ENCODE data around the gene RHBDF1. TPM values are rescaled to one million over a fixed set of nuclear protein-coding genes. Genes with fewer than 3 reads are reported as not detected.
A peak's percentile ranks its signal among the peaks of the same experiment; 100 is the strongest.
"Not testable (repeated sequence)": the region's sequence is repeated elsewhere in the genome, so short reads cannot be mapped to it uniquely, and the experiment has no call there.

RHBDF1 gene
- total RNA-seq, 3 donors from 2014 or later (not counting 1 experiment from before 2014, with no cell fraction given), result 0.26 to 1.1 (median 0.78) TPM

DNA sequence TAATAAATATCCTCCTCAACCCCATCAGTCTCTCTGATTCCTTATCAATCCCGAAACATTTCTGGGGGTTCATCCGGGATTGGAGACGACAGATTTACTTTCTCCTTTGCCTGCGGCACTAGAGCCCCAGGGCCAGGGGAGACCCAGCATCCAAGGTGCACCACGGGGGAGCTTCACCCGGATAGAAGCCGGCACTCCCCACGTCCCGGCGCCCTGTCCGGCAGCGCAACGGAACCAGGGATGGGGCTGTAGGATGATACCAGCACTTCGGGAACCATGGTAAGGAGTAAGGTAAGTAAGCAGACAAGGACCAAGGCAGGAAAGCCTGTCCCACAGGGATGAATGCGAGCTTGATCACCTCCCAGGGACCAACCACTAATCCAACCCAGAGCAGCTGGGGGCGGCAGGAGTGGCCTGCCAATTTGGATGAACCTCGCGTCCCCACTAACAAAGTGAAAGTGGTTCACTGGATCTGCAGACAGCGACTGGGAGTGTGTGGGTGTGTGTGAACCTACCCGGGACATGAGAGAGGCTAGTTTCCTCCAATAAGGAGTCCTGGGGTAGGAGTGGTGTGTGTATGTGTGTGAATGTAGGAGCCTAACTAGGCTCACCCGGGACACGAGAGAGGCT, 30.9 kb downstream of the RHBDF1 start:
- Mint-ChIP-seq H3K27ac (peak overlapping the region in 1 of 2 donors; percentile 59), H3K27me3 (ENCODE audit: low read depth in 2 of 2) (no peaks in the 10 kb centered on the region), H3K36me3 (peaks cover 8% of the 10 kb centered on the region)

DNA sequence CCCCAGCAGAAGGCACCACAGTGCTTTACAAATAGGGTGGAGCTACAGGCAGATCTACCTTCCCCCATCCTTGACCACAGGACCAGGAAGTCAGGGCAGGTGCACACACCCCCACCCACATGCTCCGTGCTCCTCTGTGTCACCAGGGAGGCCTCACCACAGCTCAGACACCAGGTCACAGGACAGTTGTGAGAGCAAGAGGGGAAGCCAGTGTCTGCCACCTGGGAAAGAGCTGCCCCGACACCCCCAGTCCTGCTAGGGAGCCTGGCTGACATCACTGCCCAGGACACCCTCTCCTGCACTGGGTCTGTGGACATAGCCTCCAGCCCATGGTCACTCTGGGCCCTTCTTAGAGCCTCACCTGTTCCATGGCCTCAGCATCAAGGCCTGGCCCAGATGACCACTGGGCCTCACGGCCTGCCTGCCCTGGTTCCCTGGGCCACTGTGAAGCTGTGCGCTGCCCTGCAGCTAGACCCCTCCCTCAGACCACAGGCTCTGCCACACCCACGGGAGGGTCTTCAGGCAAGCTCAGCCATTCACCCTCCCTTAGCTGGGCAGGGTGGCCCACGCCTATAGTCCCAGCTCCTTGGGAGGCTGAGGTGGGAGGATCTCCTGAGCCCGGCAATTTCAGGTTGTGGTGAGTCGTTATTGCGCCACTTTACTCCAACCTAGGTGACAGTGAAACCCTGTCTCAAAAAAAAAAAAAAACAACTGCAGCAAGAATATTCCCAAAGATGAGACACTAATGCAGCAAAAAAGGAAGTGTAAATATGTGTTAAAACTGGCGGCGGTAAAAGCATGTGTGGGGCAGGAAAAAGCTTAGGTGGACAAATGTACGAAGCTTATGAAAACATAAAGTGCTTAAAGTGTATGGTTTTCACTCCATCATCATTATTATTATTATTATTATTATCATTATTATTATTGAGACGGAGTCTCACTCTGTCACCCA, 33.2 kb downstream of the RHBDF1 start:
- H3K9me3 ChIP-seq (ENCODE audit: control insufficient read depth, insufficient read depth, low read length), result no peaks in the 10 kb centered on the region
- peaks cover 56% of the 10 kb centered on the region for H3K4me1 ChIP-seq (ENCODE audit: control insufficient read depth, insufficient read depth, low read length)
- Mint-ChIP-seq H3K4me1 (peaks cover 21 to 61% of the 10 kb centered on the region in 2 donors), H3K4me3 (no peak overlapping the region), H3K9me3 (no peaks in the 10 kb centered on the region), H3K27ac (no peak overlapping the region), H3K27me3 (ENCODE audit: low read depth in 2 of 2) (no peaks in the 10 kb centered on the region), H3K36me3 (peaks cover 8% of the 10 kb centered on the region)
- DNase-seq, result peak in 1 of 2 donors; percentile 69
- peaks cover 13% of the 10 kb centered on the region for H3K36me3 ChIP-seq (ENCODE audit: control insufficient read depth, insufficient read depth, low read length)
- intact Hi-C loops (cut with micrococcal nuclease), result no loop called here
- H3K27ac ChIP-seq (ENCODE audit: low read length), result peak overlapping the region; percentile 80
- ATAC-seq, result peak; percentile 79 to 89 (median 88)
- no peaks in the 10 kb centered on the region for H3K27me3 ChIP-seq (ENCODE audit: control insufficient read depth, insufficient read depth, low read length)
- 53% methylated on average over 9 of the region's 13 CpGs for WGBS (ENCODE audit: insufficient coverage)
- TF ChIP-seq, protein P1, sequence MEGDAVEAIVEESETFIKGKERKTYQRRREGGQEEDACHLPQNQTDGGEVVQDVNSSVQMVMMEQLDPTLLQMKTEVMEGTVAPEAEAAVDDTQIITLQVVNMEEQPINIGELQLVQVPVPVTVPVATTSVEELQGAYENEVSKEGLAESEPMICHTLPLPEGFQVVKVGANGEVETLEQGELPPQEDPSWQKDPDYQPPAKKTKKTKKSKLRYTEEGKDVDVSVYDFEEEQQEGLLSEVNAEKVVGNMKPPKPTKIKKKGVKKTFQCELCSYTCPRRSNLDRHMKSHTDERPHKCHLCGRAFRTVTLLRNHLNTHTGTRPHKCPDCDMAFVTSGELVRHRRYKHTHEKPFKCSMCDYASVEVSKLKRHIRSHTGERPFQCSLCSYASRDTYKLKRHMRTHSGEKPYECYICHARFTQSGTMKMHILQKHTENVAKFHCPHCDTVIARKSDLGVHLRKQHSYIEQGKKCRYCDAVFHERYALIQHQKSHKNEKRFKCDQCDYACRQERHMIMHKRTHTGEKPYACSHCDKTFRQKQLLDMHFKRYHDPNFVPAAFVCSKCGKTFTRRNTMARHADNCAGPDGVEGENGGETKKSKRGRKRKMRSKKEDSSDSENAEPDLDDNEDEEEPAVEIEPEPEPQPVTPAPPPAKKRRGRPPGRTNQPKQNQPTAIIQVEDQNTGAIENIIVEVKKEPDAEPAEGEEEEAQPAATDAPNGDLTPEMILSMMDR (IDR thresholded peaks at IDR 0.05), result no peak
- no peak overlapping the region for H3K4me3 ChIP-seq (ENCODE audit: low read length)

More for the DNA sequence above, 30.9 kb downstream of the RHBDF1 start:
- ATAC-seq (no peak), DNase-seq (no peak)
- Histone ChIP-seq H3K4me1 (ENCODE audit: control insufficient read depth, insufficient read depth, low read length) (peaks cover 37% of the 10 kb centered on the region), H3K4me3 (ENCODE audit: low read length) (no peak overlapping the region), H3K27me3 (ENCODE audit: control insufficient read depth, insufficient read depth, low read length) (no peaks in the 10 kb centered on the region), H3K27ac (ENCODE audit: low read length) (no peak overlapping the region), H3K36me3 (ENCODE audit: control insufficient read depth, insufficient read depth, low read length) (peaks cover 28% of the 10 kb centered on the region), H3K9me3 (ENCODE audit: control insufficient read depth, insufficient read depth, low read length) (no peaks in the 10 kb centered on the region)
- H3K9me3 Mint-ChIP-seq, result no peaks in the 10 kb centered on the region
- 96% methylated on average over 22 of the region's 22 CpGs for WGBS (ENCODE audit: insufficient coverage)
- intact Hi-C loops (cut with micrococcal nuclease), result no loop called here
- TF ChIP-seq, protein P1 (IDR thresholded peaks at IDR 0.05), result no peak
- no peak overlapping the region for H3K4me3 Mint-ChIP-seq
- H3K4me1 Mint-ChIP-seq, result peaks cover 21 to 42% of the 10 kb centered on the region in 2 donors

DNA sequence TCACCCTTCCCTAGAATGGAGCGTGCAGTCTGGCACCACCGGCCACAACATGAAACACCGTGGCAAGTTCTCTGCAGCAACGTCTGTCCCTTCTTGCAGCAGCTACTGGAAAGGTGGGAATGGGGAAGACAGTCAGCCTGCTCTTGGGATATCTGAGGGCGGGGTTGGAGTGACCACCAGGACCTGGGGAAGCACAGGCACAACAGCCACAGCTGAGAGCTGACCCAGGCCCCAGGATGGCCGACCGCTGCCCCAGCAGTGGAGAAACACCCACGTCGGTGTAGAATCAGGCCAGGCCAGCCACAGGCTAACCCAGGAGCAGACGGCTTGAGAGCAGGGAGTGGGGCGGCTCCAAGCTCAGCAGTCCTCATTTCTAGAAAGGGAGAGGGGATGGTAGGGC, 34.2 kb downstream of the RHBDF1 start:
- DNase-seq; H3K27me3 Mint-ChIP-seq (ENCODE audit: low read depth in 2 of 2); H3K36me3 ChIP-seq (ENCODE audit: control insufficient read depth, insufficient read depth, low read length); H3K27me3 ChIP-seq (ENCODE audit: control insufficient read depth, insufficient read depth, low read length); intact Hi-C loops (cut with micrococcal nuclease); H3K4me3 ChIP-seq (ENCODE audit: low read length); H3K36me3 Mint-ChIP-seq; H3K9me3 Mint-ChIP-seq; H3K4me3 Mint-ChIP-seq; ATAC-seq; H3K9me3 ChIP-seq (ENCODE audit: control insufficient read depth, insufficient read depth, low read length); H3K27ac Mint-ChIP-seq: not testable (repeated sequence)
- Histone ChIP-seq H3K27ac (ENCODE audit: low read length) (peak overlapping the region; percentile 34), H3K4me1 (ENCODE audit: control insufficient read depth, insufficient read depth, low read length) (peaks cover 60% of the 10 kb centered on the region)
- peaks cover 21 to 56% of the 10 kb centered on the region in 2 donors for H3K4me1 Mint-ChIP-seq
- 93% methylated on average over 11 of the region's 11 CpGs for WGBS (ENCODE audit: insufficient coverage)

DNA sequence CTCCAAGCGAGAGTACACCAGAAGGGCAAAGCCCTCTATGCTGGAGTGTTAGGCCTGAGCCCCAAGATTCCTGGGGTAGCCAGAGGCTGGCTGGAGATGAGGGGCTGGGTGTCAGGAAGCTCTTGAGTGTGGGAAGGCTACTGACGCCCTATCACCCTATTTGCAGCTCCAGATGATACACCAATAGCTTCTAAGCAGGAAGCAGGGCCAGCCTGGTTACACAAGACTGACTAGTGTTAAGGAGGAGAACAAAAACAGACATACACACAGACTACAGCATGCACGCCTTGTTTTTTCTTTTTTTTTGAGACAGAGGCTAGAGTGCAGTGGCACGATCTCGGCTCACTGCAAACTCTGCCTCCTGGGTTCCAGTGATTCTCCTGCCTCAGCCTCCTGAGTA, 34.9 kb downstream of the RHBDF1 start:
- no peak overlapping the region for H3K4me3 ChIP-seq (ENCODE audit: low read length)
- peaks cover 59% of the 10 kb centered on the region for H3K4me1 ChIP-seq (ENCODE audit: control insufficient read depth, insufficient read depth, low read length)
- H3K27me3 ChIP-seq (ENCODE audit: control insufficient read depth, insufficient read depth, low read length), result no peaks in the 10 kb centered on the region
- intact Hi-C loops (cut with micrococcal nuclease), result no loop called here
- WGBS (ENCODE audit: insufficient coverage), result 58% methylated on average over 5 of the region's 5 CpGs
- peak overlapping the region; percentile 55 for H3K27ac ChIP-seq (ENCODE audit: low read length)
- Mint-ChIP-seq H3K9me3 (no peaks in the 10 kb centered on the region), H3K36me3 (peaks cover 8% of the 10 kb centered on the region), H3K27ac (no peak overlapping the region), H3K4me1 (peaks cover 18 to 50% of the 10 kb centered on the region in 2 donors), H3K27me3 (ENCODE audit: low read depth in 2 of 2) (no peaks in the 10 kb centered on the region), H3K4me3 (no peak overlapping the region)
- peaks cover 4% of the 10 kb centered on the region for H3K36me3 ChIP-seq (ENCODE audit: control insufficient read depth, insufficient read depth, low read length)
- no peaks in the 10 kb centered on the region for H3K9me3 ChIP-seq (ENCODE audit: control insufficient read depth, insufficient read depth, low read length)
- ATAC-seq (no peak), DNase-seq (no peak)
- TF ChIP-seq, protein P1 (IDR thresholded peaks at IDR 0.05), result no peak
